IPS-NIHi7 (cell line): ENCODE results near the gene SLK.

ENCODE experiments used
- DNase-seq: peaks from one replicate; pipeline ENCODE4 v3.0.0; 2012; ENCODE audit warnings: mixed read lengths; ENCODE audit errors: extremely low spot score

SLK gene

GRCh38 chr10:103990121-103990520 lies 23.2 kb downstream of the SLK start:
- DNase-seq, result no peak

DNA sequence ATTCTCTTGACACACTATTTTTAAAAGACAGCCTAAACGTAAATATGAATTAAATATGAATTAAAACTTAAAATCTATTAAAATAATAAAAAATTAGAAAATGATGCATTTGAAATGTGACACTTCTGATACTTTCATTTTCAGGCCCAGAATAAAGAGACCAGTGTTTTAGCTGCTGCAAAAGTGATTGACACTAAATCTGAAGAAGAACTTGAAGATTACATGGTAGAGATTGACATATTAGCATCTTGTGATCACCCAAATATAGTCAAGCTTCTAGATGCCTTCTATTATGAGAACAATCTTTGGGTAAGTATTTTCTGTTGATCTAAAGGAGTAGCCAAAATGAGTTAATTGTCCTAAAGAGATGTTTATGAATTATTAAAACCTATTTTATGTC lies 23.6 kb downstream of the SLK start:
- DNase-seq, result no peak

DNA sequence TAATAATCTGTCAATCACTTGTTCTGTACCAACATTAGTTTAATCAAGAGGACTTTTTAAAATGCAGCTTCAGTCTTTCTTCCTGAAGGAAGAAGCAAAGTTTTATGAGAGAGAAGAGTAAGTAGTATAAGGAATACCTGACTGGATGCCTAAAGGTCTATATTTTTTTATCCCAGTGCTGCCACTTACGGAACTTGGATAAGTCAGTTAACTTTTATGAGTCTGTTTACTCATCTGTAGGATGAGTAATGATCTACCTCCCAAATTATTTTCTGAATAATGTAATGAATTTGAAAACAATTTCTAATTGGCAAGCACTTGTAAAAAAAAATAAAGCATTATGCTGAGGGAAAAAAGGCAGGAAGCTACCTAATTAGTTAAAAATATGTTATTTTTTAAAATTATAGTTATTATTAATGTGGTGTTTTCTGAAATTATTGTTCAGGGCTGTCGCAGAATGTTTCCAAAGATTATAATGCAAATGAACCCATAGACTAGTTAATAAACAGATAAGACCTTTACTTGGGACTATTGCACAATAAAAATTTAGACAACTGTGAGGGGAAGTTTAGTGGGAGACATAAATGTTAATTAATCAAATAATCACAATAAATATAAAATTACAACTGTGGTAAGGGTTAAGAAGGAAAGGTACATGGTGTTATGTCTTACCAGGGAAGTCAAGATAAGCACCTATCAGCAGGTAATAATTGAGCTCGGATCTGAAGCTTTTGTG lies 24.6 kb downstream of the SLK start:
- no peak for DNase-seq

- no peak for DNase-seq
Observed at GRCh38 chr10:103995134-103995533, 28.2 kb downstream of the SLK start.

DNA sequence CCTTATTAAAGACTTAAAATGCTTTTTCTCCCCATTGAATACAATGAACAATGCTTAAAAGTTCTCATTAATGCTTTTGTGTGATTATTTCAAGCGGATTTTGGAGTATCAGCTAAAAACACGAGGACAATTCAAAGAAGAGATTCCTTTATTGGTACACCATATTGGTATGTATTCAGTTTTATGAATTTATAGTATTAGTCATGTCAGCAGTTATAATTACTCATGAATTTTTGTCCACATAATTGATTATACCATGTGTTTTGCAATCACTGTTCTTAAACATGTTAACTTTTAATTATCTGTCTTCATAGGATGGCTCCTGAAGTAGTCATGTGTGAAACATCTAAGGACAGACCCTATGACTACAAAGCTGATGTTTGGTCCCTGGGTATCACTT lies 31.9 kb downstream of the SLK start:
- DNase-seq, result no peak

DNA sequence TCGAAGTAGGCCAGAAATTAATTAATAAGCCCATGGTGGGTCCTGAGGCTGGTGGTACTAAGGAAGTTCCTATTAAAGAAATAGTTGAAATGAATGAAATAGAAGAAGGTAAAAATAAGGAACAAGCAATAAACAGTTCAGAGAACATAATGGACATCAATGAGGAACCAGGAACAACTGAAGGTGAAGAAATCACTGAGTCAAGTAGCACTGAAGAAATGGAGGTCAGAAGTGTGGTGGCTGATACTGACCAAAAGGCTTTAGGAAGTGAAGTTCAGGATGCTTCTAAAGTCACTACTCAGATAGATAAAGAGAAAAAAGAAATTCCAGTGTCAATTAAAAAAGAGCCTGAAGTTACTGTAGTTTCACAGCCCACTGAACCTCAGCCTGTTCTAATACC lies 36.0 kb downstream of the SLK start:
- no peak for DNase-seq

DNA sequence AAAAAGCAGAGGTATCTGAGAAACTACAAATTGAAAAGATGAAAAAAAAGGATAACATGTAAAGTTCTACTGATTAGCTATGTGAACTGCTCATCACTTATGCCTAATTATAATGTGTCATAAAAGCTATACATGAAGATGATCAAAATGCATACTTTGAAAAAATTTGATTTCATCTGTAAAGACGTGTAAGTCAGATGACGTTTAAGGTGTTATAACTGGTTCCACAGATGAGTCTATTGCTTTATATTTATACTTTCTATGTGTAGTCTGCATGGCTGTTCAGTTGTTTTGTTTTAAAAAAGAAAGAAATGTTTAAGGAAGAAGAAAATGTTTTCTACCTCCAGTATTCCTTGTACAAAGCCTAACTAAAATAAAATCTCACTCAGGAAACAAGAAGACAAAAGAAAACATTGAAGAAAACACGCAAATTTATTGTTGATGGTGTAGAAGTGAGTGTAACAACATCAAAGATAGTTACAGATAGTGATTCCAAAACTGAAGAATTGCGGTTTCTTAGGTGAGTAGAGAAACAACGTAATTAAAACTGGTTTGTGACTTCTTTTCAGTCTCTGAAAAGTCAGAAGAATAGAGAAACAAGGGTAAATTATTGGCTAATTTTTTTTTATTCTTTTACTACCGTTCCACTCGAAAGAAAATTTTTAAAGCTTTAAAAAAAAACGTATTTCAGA lies 38.4 kb downstream of the SLK start:
- no peak for DNase-seq

DNA sequence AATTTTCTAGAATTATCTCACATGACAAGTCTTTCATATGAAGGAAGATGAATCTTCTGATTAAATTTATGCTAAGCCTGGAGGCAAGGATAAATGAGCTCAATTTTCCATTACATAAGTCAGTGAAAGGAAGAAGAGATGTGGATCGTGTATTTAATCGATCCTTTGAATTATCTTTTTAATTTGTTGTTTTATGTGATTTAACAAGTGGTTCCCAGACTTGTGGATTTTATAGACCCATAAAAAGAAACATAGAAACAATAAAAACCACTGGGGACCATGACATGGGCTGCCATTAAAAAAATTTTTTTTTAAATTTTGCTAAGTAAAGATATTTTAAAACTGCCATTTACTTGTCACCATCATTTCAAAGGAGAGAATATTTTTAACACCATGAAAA lies 45.0 kb downstream of the SLK start:
- no peak for DNase-seq

GRCh38 chr10:104013489-104013888 lies 46.5 kb downstream of the SLK start:
- DNase-seq, result no peak

DNA sequence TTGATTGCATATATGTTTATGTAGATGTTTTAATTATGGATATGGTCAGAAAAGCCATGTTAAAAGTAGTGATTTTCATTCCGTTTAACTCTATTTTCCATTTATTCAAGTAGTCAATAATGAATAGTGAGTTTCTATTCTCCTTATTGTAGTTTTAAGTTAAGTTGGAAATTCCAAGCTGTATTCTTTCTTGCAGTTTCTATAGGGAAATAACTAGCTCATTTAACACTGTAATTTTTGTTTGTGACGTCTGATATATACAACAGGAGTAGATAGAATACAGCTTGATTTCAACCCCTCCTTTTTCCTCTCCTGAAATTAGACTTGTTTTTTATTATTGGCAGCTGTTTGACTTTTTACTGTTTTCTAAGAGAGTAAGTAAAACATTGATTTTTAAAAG lies 47.2 kb downstream of the SLK start:
- DNase-seq, result no peak

GRCh38 chr10:104016661-104017060 lies 49.7 kb downstream of the SLK start:
- no peak for DNase-seq

- DNase-seq, result no peak
Observed at GRCh38 chr10:104018471-104018870, 51.5 kb downstream of the SLK start.

- no peak for DNase-seq
Observed at GRCh38 chr10:104020020-104020419, 53.1 kb downstream of the SLK start.

DNA sequence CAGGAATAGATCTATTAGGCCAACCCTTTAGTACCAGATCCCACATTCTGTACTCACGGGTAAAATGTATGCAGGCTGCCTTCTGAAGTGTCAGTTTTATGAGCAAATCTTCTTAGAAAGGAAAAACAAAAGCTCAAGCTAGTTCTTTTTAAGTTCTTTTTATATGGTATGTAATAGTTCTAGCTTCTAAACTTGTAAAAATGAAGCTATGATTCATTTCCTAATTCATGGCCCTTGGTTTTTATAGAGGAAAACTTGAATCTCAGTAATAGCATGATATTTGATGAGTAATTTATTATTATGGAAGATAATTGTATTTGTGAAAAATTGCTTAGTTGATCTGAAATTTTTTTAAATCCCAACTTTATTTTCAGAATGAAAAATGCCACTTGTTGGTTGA lies 54.3 kb downstream of the SLK start:
- no peak for DNase-seq

DNA sequence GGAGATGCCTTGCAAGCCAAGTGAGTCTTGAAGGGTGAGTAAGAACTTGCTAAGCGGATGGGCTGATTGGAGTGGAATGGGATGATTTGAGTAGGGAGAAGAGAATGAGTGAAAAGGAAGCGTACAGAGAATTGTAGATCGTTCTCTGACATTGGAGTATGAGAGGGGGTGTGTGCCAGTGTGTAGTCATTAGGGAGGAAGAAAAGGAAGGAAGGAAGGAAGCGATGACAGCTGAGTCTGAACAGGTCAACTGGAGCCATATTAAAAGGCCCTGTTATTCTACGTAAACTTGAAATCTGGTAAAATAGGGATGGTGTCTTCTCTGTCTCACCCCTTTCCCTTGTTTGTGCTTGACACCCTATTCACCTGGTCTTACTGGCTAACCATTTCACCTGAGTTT lies 55.1 kb downstream of the SLK start:
- no peak for DNase-seq

- no peak for DNase-seq
Observed at GRCh38 chr10:104025524-104025923, 58.6 kb downstream of the SLK start.

- no peak for DNase-seq
Observed at GRCh38 chr10:104026762-104027161, 59.8 kb downstream of the SLK start.

DNA sequence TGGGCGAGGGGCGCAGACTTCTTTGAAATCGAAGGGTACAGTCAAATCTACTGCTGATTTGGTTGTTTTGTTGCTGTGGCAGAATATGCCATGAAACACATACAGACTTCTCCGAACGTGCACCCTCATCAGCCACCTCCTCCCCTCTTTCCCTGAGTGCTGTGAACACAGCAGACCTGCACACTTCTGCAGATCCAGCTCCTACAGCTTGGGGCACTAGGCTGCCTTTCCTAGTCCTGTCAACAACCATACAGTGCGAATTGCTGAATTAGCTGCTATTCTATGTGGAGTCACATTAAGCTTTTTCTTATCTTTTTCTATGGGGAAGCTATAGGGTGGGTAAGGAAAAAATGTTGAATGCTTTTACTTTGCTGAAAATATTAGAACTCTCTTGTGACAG lies 61.2 kb downstream of the SLK start:
- DNase-seq, result peak; percentile 69

GRCh38 chr10:104028823-104029520 lies 62.0 kb downstream of the SLK start:
- DNase-seq, result no peak

GRCh38 chr10:104029521-104029860 lies 62.6 kb downstream of the SLK start:
- DNase-seq, result no peak

DNA sequence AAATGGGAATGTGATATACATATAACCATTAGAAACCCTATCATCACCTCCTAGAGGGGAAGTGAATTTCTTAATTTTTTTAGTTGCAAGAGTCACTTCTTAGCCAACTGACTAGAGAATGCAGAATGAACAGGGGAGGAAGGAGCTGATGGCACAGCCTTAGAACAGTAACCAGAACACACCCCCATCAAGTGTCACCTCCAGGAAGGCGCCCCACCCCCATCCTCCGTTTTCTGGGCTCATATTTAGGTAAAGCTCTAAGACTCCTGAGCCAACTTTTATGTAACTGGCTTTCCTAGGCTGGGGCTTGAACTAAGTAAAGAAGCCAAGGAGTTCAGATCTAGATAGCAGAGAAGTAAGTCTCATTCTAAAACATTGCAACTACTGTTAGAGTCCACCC lies 64.7 kb downstream of the SLK start:
- DNase-seq, result no peak

DNA sequence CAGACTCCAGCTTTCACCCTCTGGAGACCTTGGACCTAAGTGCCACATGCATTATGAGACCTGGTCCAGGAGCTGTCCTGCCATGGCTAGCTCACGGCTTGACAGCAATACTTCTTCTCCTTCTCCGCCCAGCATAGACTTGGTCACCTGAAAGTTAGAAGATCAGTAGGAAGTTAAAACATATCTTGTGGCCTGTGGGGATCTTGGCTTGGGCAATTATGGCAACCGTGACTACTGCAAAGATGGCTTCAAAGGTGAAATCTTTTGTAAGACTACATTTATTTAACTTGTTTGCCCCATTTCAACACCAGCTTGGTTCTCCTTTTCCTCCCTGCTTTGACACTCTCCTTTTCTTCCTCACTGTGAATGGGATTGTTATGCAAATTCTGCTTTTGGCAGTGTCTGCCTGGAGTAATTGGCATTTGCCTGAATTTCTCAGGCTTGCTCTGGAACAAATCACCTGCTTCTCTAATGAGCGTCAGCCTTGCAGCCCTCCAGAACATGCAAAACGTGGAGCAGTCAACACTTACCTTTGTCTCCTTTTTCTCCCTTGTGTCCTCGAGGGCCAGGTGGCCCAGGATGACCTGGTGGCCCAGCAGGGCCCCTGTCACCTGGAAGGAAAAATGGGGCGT lies 65.3 kb downstream of the SLK start:
- peak; percentile 38 for DNase-seq
